Osteocyte (in vitro differentiated cells): ENCODE results near the gene BOD1. TPM values are rescaled to one million over a fixed set of nuclear protein-coding genes. Genes with fewer than 3 reads are reported as not detected.

Experiments
- DNase-seq: peaks from one replicate; pipeline ENCODE4 v3.0.0; 2021; ENCODE audit warnings: mixed read lengths; ENCODE audit not compliant: unreplicated experiment; ENCODE audit errors: extremely low spot score
- H3K27ac Mint-ChIP-seq: one replicate; pipeline ENCODE4 v1.8.0; 2021; ENCODE audit warnings: mild to moderate bottlenecking, mixed read lengths; ENCODE audit not compliant: unreplicated experiment
- H3K27me3 Mint-ChIP-seq: one replicate; pipeline ENCODE4 v1.8.0; 2021; ENCODE audit warnings: mixed read lengths; ENCODE audit not compliant: unreplicated experiment
- H3K36me3 Mint-ChIP-seq: one replicate; pipeline ENCODE4 v1.8.0; 2021; ENCODE audit warnings: mixed read lengths; ENCODE audit not compliant: unreplicated experiment
- H3K4me1 Mint-ChIP-seq: one replicate; pipeline ENCODE4 v1.8.0; 2021; ENCODE audit warnings: mixed read lengths; ENCODE audit not compliant: unreplicated experiment
- H3K4me3 Mint-ChIP-seq: one replicate; pipeline ENCODE4 v1.8.0; 2021; ENCODE audit warnings: mild to moderate bottlenecking, moderate library complexity, mixed read lengths; ENCODE audit not compliant: unreplicated experiment
- H3K9me3 Mint-ChIP-seq: one replicate; pipeline ENCODE4 v1.8.0; 2021; ENCODE audit warnings: mixed read lengths; ENCODE audit not compliant: unreplicated experiment
- CTCF ChIP-seq: fragments of 200-600 bp; sonication (generic); IDR thresholded peaks from 2 replicates; pipeline ENCODE4 v1.5.0; 2021; ENCODE audit warnings: antibody characterized with exemption, mild to moderate bottlenecking, moderate library complexity
- total RNA-seq: library from RNA; stranded (reverse); gene quantifications from 2 replicates; pipeline ENCODE4 v1.2.1, GENCODE V29; 2021

The BOD1 gene
- total RNA-seq, 1 donor from 2014 or later, result 70.7 TPM

GRCh38 chr5:173615884-173616576 lies 420 bp downstream of the BOD1 start:
- Mint-ChIP-seq H3K27me3 (no peaks in the 10 kb centered on the region), H3K4me1 (peaks cover 44% of the 10 kb centered on the region), H3K4me3 (peak overlapping the region; percentile 87), H3K36me3 (peaks cover 13% of the 10 kb centered on the region), H3K27ac (peak overlapping the region; percentile 76), H3K9me3 (no peaks in the 10 kb centered on the region)
- TF ChIP-seq CTCF, result peak; percentile 74
- DNase-seq, result peak; percentile 88

- TF ChIP-seq CTCF, result no peak
- Mint-ChIP-seq H3K27ac (no peak overlapping the region), H3K36me3 (peaks cover 14% of the 10 kb centered on the region), H3K9me3 (no peaks in the 10 kb centered on the region), H3K4me3 (peak overlapping the region; percentile 87), H3K4me1 (peaks cover 44% of the 10 kb centered on the region), H3K27me3 (no peaks in the 10 kb centered on the region)
- DNase-seq, result no peak
Observed at GRCh38 chr5:173614591-173614990, 1.9 kb downstream of the BOD1 start.

DNA sequence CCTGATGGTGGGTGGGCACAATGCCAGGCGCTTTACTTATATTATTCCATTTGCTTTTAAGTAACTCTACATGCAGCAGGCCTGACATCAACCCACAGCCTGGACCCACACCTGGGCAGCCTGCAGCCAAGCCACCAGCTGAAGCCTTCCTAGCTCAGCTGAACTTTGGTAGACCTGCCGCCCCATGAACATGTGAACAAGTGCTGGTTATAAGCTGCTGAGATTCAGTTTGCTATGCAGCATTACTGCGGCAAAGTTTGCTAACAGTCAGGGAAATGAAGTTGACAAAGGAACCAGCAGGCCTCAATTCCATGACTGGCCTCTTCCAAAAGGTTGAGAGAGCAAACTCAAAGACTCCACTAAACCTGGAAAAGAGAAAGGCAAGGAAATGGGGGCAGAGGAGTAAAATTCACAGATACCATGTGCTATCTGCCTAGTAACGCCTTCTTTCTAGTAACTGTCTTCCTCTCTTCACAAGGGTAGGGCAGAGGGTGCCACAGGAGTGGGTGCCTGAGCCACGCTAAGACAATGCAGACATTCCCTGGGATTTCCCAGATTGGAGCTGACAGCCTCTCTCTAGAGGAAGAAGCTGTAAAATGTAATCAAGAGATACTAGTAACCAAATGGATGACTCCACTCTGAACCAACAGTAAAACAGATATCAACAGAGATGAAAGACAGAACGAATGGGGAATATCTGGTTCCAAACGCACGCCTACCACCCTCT lies 2.9 kb downstream of the BOD1 start:
- no peaks in the 10 kb centered on the region for H3K27me3 Mint-ChIP-seq
- TF ChIP-seq CTCF, result no peak
- DNase-seq, result no peak
- H3K27ac Mint-ChIP-seq, result peak overlapping the region; percentile 41
- peak overlapping the region; percentile 57 for H3K4me3 Mint-ChIP-seq
- no peaks in the 10 kb centered on the region for H3K9me3 Mint-ChIP-seq
- peaks cover 21% of the 10 kb centered on the region for H3K36me3 Mint-ChIP-seq
- H3K4me1 Mint-ChIP-seq, result peaks cover 42% of the 10 kb centered on the region

DNA sequence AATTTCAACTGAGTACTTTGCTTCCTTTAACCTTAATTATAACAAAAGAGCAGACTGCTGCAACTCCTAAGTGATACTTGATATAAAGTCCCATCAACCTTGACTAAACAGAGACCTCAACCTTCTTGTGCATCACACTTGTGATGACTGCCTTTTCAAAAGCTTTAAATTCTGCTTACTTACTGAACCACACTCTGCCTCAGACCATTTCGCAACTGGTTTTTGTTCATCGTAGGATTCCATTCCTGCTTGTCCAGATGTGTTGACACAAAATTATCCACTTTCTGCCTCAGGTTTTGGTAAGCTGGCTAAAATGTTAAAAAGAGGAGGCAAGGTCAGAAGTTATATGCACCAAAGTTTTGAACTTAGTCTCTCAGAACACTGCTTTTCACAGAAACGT lies 3.5 kb downstream of the BOD1 start:
- Mint-ChIP-seq H3K36me3 (peaks cover 27% of the 10 kb centered on the region), H3K27ac (no peak overlapping the region), H3K27me3 (no peaks in the 10 kb centered on the region), H3K4me3 (no peak overlapping the region), H3K9me3 (no peaks in the 10 kb centered on the region), H3K4me1 (peaks cover 42% of the 10 kb centered on the region)
- no peak for TF ChIP-seq CTCF
- no peak for DNase-seq

DNA sequence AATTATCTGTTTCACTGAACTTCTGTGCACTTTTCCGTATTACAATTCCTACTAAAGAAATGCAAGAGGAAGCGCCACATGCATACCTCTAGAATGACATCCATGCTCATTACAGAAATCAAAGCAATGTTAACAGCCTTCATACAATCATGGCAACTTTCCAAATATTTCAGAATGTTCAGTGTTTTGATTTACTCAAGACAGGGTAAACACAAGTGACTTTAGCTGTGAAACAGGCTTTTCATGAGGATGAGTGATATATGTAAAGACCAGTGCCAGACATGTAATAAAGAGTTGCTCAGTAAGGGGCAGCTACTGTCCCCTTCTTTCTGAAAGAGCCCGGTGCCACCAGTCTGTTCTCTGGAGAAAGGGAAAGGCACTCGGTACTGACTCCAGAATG lies 4.7 kb downstream of the BOD1 start:
- peaks cover 40% of the 10 kb centered on the region for H3K36me3 Mint-ChIP-seq
- H3K27ac Mint-ChIP-seq, result no peak overlapping the region
- no peaks in the 10 kb centered on the region for H3K27me3 Mint-ChIP-seq
- peaks cover 37% of the 10 kb centered on the region for H3K4me1 Mint-ChIP-seq
- H3K9me3 Mint-ChIP-seq, result no peaks in the 10 kb centered on the region
- no peak for DNase-seq
- no peak for TF ChIP-seq CTCF
- H3K4me3 Mint-ChIP-seq, result no peak overlapping the region
